Keratinocyte (primary cell): ENCODE measurements around the gene CCDC88B. TPM values are rescaled to one million over a fixed set of nuclear protein-coding genes. Genes with fewer than 3 reads are reported as not detected.

Source experiments
- DNase-seq: peaks from one replicate; pipeline ENCODE4 v3.0.0-alpha.2; 2011; ENCODE audit warnings: low read depth, missing footprints, low spot score
- FAIRE-seq: peaks from 2 replicates; lab custom pipeline; 2011; peaks lifted over from hg19 to GRCh38; lab: Jason Lieb, UNC
- H2AFZ ChIP-seq: 2 replicates; pipeline ENCODE4 v1.6.0; 2012; ENCODE audit warnings: low read length, control low read depth, inconsistent platforms; ENCODE audit not compliant: control insufficient read depth
- H3K27ac ChIP-seq: 2 replicates; pipeline ENCODE4 v1.5.1; 2011; ENCODE audit warnings: low read length; ENCODE audit not compliant: control insufficient read depth, insufficient read depth
- H3K27me3 ChIP-seq: 3 replicates; pipeline ENCODE4 v1.6.0; 2011; ENCODE audit warnings: low read length; ENCODE audit not compliant: control insufficient read depth, insufficient read depth; ENCODE audit errors: extremely low read depth
- H3K36me3 ChIP-seq, 2 experiments: 2 replicates in 1 of 2; 3 replicates in 1 of 2; pipeline ENCODE4 v1.5.1; 2011; ENCODE audit warnings: low read length in 2 of 2, mild to moderate bottlenecking in 1 of 2; ENCODE audit not compliant: control insufficient read depth in 2 of 2, insufficient read depth in 2 of 2; ENCODE audit errors: extremely low read depth in 1 of 2
- H3K4me1 ChIP-seq: 3 replicates; pipeline ENCODE4 v1.5.1; 2011; ENCODE audit warnings: low read length; ENCODE audit not compliant: control insufficient read depth, insufficient read depth; ENCODE audit errors: extremely low read depth
- H3K4me2 ChIP-seq: 3 replicates; pipeline ENCODE4 v1.6.0; 2011; ENCODE audit warnings: low read depth, low read length; ENCODE audit not compliant: control insufficient read depth, insufficient read depth; ENCODE audit errors: extremely low read depth
- H3K4me3 ChIP-seq, 3 experiments: fragments of 200-600 bp in 1 of 3; sonication (generic) in 1 of 3; 2 replicates in 2 of 3; 3 replicates in 1 of 3; pipeline ENCODE4 v1.5.1; 2011 to 2016; ENCODE audit warnings: low read length in 3 of 3, mild to moderate bottlenecking in 3 of 3, control low read depth in 2 of 3, inconsistent platforms in 1 of 3, low read depth in 1 of 3, mixed read lengths in 1 of 3, mixed run types in 1 of 3, moderate library complexity in 1 of 3; ENCODE audit not compliant: control insufficient read depth in 2 of 3, insufficient read depth in 2 of 3; ENCODE audit errors: extremely low read depth in 1 of 3
- H3K79me2 ChIP-seq: 2 replicates; pipeline ENCODE4 v1.6.0; 2012; ENCODE audit warnings: low read length; ENCODE audit not compliant: control insufficient read depth, insufficient read depth
- H3K9ac ChIP-seq: 3 replicates; pipeline ENCODE4 v1.6.0; 2011; ENCODE audit warnings: low read length; ENCODE audit not compliant: control insufficient read depth, insufficient read depth; ENCODE audit errors: extremely low read depth
- H3K9me1 ChIP-seq: 3 replicates; pipeline ENCODE4 v1.6.0; 2011; ENCODE audit warnings: low read length; ENCODE audit not compliant: control insufficient read depth, insufficient read depth; ENCODE audit errors: extremely low read depth
- H3K9me3 ChIP-seq: 2 replicates; pipeline ENCODE4 v1.5.1; 2012; ENCODE audit warnings: low read depth, low read length; ENCODE audit not compliant: control insufficient read depth
- H4K20me1 ChIP-seq: 3 replicates; pipeline ENCODE4 v1.6.0; 2011; ENCODE audit warnings: low read length; ENCODE audit not compliant: control insufficient read depth, insufficient read depth; ENCODE audit errors: extremely low read depth
- CTCF ChIP-seq, 3 experiments: IDR thresholded peaks in 1 of 3; conservative IDR thresholded peaks in 1 of 3; optimal IDR thresholded peaks in 1 of 3; 2 replicates in 2 of 3; 3 replicates in 1 of 3; pipeline versions ENCODE3 to v1.5.1; 2011; ENCODE audit warnings: low read length in 3 of 3, mild to moderate bottlenecking in 3 of 3, moderate library complexity in 2 of 3, control low read depth in 1 of 3, inconsistent platforms in 1 of 3; ENCODE audit not compliant: insufficient read depth in 2 of 3; ENCODE audit errors: extremely low read depth in 1 of 3
- EZH2 ChIP-seq: IDR thresholded peaks from one replicate; pipeline ENCODE4 v1.6.1; 2012; ENCODE audit warnings: inconsistent platforms, mild to moderate bottlenecking, low read length, moderate library complexity
- dilution Hi-C: fragments of 300-500 bp; cut with MboI; formaldehyde crosslinking; loops from one replicate; pipeline ENCODE4 v1.7.0; 2020; ENCODE audit warnings: low sequenced_read_pairs; ENCODE audit not compliant: extremely low pct_ligation_motif_present
- polyA plus RNA-seq, 5 experiments: library from polyadenylated mRNA; depleted of rRNA in 3 of 5; stranded (reverse) in 3 of 5; stranded (forward) in 1 of 5; unstranded in 1 of 5; fragments of >200 nt; gene quantifications; 1 replicate in 1 of 5; 2 replicates in 3 of 5; 3 replicates in 1 of 5; pipeline versions ENCODE4 v1.2.1 to v1.2.3, GENCODE V29; 2011 to 2012; ENCODE audit warnings: missing spikeins in 2 of 5, low read depth in 1 of 5, low replicate concordance in 1 of 5

Gene CCDC88B
- polyA plus RNA-seq, 1 donor (not counting 4 experiments of a cell fraction or from before 2014, with no cell fraction given), result 3.7 TPM

GRCh38 chr11:64381350-64381749 is 41.3 kb downstream of the CCDC88B start:
- dilution Hi-C loops, result no loop called here

GRCh38 chr11:64382047-64382446 is 42.0 kb downstream of the CCDC88B start:
- dilution Hi-C loops, result no loop called here
- peaks cover 14% of the 10 kb centered on the region for H3K27me3 ChIP-seq
- no peak overlapping the region for H3K9ac ChIP-seq
- H3K9me3 ChIP-seq, result no peaks in the 10 kb centered on the region
- H3K9me1 ChIP-seq, result no peaks in the 10 kb centered on the region
- H3K27ac ChIP-seq, result no peak overlapping the region
- no peak for TF ChIP-seq CTCF (optimal IDR thresholded peaks at IDR 0.05 in 1 of 3, IDR thresholded peaks at IDR 0.05 in 1 of 3, conservative IDR thresholded peaks at IDR 0.05 in 1 of 3; ENCODE audit: extremely low read depth in 1 of 3, insufficient read depth in 2 of 3, low read length in 3 of 3)
- no peak for TF ChIP-seq EZH2
- H3K4me1 ChIP-seq, result peaks cover 16% of the 10 kb centered on the region
- FAIRE-seq (no peak), DNase-seq (no peak)
- no peaks in the 10 kb centered on the region for H3K36me3 ChIP-seq
- no peaks in the 10 kb centered on the region for H4K20me1 ChIP-seq
- H3K79me2 ChIP-seq, result no peaks in the 10 kb centered on the region
- no peak overlapping the region for H2AFZ ChIP-seq
- no peak overlapping the region for H3K4me2 ChIP-seq
- H3K4me3 ChIP-seq, result no peak overlapping the region

More at GRCh38 chr11:64381350-64381749, 41.3 kb downstream of the CCDC88B start:
- H3K27me3 ChIP-seq, result peaks cover 14% of the 10 kb centered on the region
- no peaks in the 10 kb centered on the region for H3K9me3 ChIP-seq
- no peak overlapping the region for H3K4me2 ChIP-seq
- H3K9me1 ChIP-seq, result no peaks in the 10 kb centered on the region
- H2AFZ ChIP-seq, result no peak overlapping the region
- no peak for TF ChIP-seq EZH2
- no peak for TF ChIP-seq CTCF (optimal IDR thresholded peaks at IDR 0.05 in 1 of 3, IDR thresholded peaks at IDR 0.05 in 1 of 3, conservative IDR thresholded peaks at IDR 0.05 in 1 of 3; ENCODE audit: extremely low read depth in 1 of 3, insufficient read depth in 2 of 3, low read length in 3 of 3)
- DNase-seq (no peak), FAIRE-seq (no peak)
- no peak overlapping the region for H3K4me3 ChIP-seq
- no peaks in the 10 kb centered on the region for H4K20me1 ChIP-seq
- H3K4me1 ChIP-seq, result peaks cover 16% of the 10 kb centered on the region
- H3K79me2 ChIP-seq, result no peaks in the 10 kb centered on the region
- no peak overlapping the region for H3K9ac ChIP-seq
- H3K36me3 ChIP-seq, result no peaks in the 10 kb centered on the region
- no peak overlapping the region for H3K27ac ChIP-seq
